H1 (cell line): ENCODE data around the gene PCYT1B. TPM values are rescaled to one million over a fixed set of nuclear protein-coding genes. Genes with fewer than 3 reads are reported as not detected.

Experiments used
- NANOG ChIP-seq: IDR thresholded peaks from 2 replicates; pipeline ENCODE4 v1.6.1; 2011; ENCODE audit warnings: low read length, low read depth, mild to moderate bottlenecking, inconsistent platforms; ENCODE audit not compliant: insufficient read depth, poor library complexity, severe bottlenecking
- SRF ChIP-seq: IDR thresholded peaks from 2 replicates; pipeline ENCODE4 v1.6.1; 2011; ENCODE audit warnings: mild to moderate bottlenecking, low read depth, low read length, moderate library complexity
- polyA plus RNA-seq, 7 experiments: library from polyadenylated mRNA; depleted of rRNA in 3 of 7; stranded (reverse) in 5 of 7; unstranded in 2 of 7; fragments of >200 nt in 5 of 7; fragments of 200-250 nt in 2 of 7; gene quantifications; 1 replicate in 5 of 7; 2 replicates in 1 of 7; 4 replicates in 1 of 7; pipeline versions ENCODE4 v1.2.1 to v1.2.3, GENCODE V29; 2011 to 2013; ENCODE audit warnings: missing spikeins in 2 of 7, mixed read lengths in 2 of 7
- total RNA-seq: library from RNA; stranded (reverse); fragmentation: NEBNext Ultra II Directional; extraction: Animal tissue kit (Norgen Biotek cat#: 25700); gene quantifications from 2 replicates; pipeline ENCODE4 v1.2.1, GENCODE V29; 2021
- TF ChIP-seq, protein P1 (sequence below): IDR thresholded peaks from 2 replicates; pipeline ENCODE4 v1.6.1; 2012; ENCODE audit warnings: low read length, inconsistent platforms

Gene PCYT1B
- total and polyA plus RNA-seq, 2 of the 8 experiments (the other 6 are each of a cell fraction or from before 2014, with no cell fraction given) = 17.9 to 30.6 TPM

DNA sequence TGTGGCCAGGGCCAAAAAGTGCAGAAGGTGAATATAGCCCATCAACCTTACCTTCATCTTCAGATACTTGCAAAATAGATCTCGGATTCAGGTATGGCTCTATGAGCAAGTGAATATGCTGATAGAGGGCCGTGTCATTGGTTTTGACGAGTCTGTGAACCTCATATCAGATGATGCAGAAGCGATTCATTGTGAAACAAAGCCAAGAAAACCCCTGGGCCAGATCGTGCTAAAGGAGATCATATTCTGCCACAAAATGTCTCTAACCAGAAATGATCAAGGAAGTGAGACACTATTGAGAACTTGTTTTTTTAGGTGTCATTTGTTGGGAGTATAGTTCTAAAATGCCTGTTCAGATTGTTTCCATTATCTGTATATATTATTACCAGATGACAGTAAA lies 133.7 kb downstream of the PCYT1B start (continued):
- TF ChIP-seq, protein P1, sequence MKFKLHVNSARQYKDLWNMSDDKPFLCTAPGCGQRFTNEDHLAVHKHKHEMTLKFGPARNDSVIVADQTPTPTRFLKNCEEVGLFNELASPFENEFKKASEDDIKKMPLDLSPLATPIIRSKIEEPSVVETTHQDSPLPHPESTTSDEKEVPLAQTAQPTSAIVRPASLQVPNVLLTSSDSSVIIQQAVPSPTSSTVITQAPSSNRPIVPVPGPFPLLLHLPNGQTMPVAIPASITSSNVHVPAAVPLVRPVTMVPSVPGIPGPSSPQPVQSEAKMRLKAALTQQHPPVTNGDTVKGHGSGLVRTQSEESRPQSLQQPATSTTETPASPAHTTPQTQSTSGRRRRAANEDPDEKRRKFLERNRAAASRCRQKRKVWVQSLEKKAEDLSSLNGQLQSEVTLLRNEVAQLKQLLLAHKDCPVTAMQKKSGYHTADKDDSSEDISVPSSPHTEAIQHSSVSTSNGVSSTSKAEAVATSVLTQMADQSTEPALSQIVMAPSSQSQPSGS = no peak
- TF ChIP-seq SRF (no peak), NANOG (no peak)
